PFSK-1 (cell line): ENCODE data around the gene ATP5F1D.

Experiments used
- FOXP2 ChIP-seq: optimal IDR thresholded peaks from 2 replicates; pipeline ENCODE3; 2011; ENCODE audit warnings: borderline replicate concordance, control low read depth, inconsistent platforms; ENCODE audit not compliant: insufficient read depth; ENCODE audit errors: extremely low read length, extremely low read depth
- POLR2AphosphoS5 ChIP-seq: IDR thresholded peaks from 2 replicates; pipeline ENCODE4 v1.6.1; 2012; ENCODE audit warnings: low read depth, mild to moderate bottlenecking, control low read depth, low read length, moderate library complexity
- SIN3A ChIP-seq: IDR thresholded peaks from 2 replicates; pipeline ENCODE4 v1.6.1; 2012; ENCODE audit warnings: mild to moderate bottlenecking, low read length, moderate library complexity, borderline replicate concordance; ENCODE audit not compliant: insufficient read depth
- TAF1 ChIP-seq: IDR thresholded peaks from 2 replicates; pipeline ENCODE4 v1.6.1; 2012; ENCODE audit warnings: low read length, control low read depth, borderline replicate concordance; ENCODE audit not compliant: insufficient read depth

GRCh38 chr19:1274852-1275259 lies 33.3 kb downstream of the ATP5F1D start:
- TF ChIP-seq TAF1 (no peak), SIN3A (no peak), POLR2AphosphoS5 (no peak), FOXP2 (no peak)
